H1 (cell line): Measurements from ENCODE around the gene COLEC12. TPM values are rescaled to one million over a fixed set of nuclear protein-coding genes. Genes with fewer than 3 reads are reported as not detected.

ENCODE experiments used
- CTCF ChIA-PET: fragments of 300-600 bp; sonication (Branson Sonifier 250); formaldehyde crosslinking; loops from one replicate; lab custom pipeline; 2021; ENCODE audit not compliant: partially characterized antibody; lab: Charles Lee
- POLR2A ChIA-PET: fragments of 300-600 bp; sonication (Branson Sonifier 250); formaldehyde crosslinking; loops from one replicate; lab custom pipeline; 2021; ENCODE audit warnings: inconsistent platforms; ENCODE audit not compliant: partially characterized antibody; lab: Charles Lee
- DNase-seq, 2 experiments: peaks; one replicate each; pipeline versions ENCODE4 v3.0.0 to v3.0.0-alpha.2; 2010 to 2022; ENCODE audit warnings: low spot score in 2 of 2, low read depth in 1 of 2, mixed read lengths in 1 of 2
- FAIRE-seq: peaks from 2 replicates; lab custom pipeline; 2011; peaks lifted over from hg19 to GRCh38; lab: Jason Lieb, UNC
- H2AFZ ChIP-seq: 2 replicates; pipeline ENCODE4 v1.8.1; 2012; ENCODE audit warnings: low read length, inconsistent platforms
- H2AK5ac ChIP-seq: 2 replicates; pipeline ENCODE4 v1.6.1; 2013; ENCODE audit warnings: low read depth, low read length
- H2BK120ac ChIP-seq: replicated peaks from 2 replicates; pipeline ENCODE3; 2013; ENCODE audit warnings: low read depth, low read length, inconsistent platforms
- H2BK12ac ChIP-seq: 2 replicates; pipeline ENCODE4 v1.6.1; 2013; ENCODE audit warnings: low read depth, low read length
- H2BK15ac ChIP-seq: 2 replicates; pipeline ENCODE4 v1.6.1; 2013; ENCODE audit warnings: low read length
- H2BK20ac ChIP-seq: 2 replicates; pipeline ENCODE4 v1.6.1; 2013; ENCODE audit warnings: low read length
- H2BK5ac ChIP-seq: 2 replicates; pipeline ENCODE4 v1.6.1; 2013; ENCODE audit warnings: low read depth, low read length
- H3K14ac ChIP-seq: 2 replicates; pipeline ENCODE4 v1.6.1; 2013; ENCODE audit warnings: inconsistent platforms; ENCODE audit not compliant: insufficient read length
- H3K18ac ChIP-seq: 2 replicates; pipeline ENCODE4 v1.6.1; 2013; ENCODE audit warnings: low read length; ENCODE audit errors: extremely low read depth
- H3K23ac ChIP-seq: 2 replicates; pipeline ENCODE4 v1.6.1; 2013; ENCODE audit warnings: inconsistent platforms; ENCODE audit not compliant: insufficient read length
- H3K23me2 ChIP-seq: 2 replicates; pipeline ENCODE4 v1.6.1; 2013; ENCODE audit warnings: low read depth, low read length
- H3K27ac ChIP-seq: 2 replicates; pipeline ENCODE4 v1.6.1; 2011; ENCODE audit warnings: low read depth, low read length, inconsistent platforms
- H3K27me3 ChIP-seq, 4 experiments: replicated peaks in 1 of 4; 1 replicate in 1 of 4; 2 replicates in 3 of 4; pipeline versions ENCODE4 v1.6.1 to v1.8.1; 2011 to 2013; ENCODE audit warnings: low read length in 3 of 4, mild to moderate bottlenecking in 3 of 4, inconsistent platforms in 2 of 4, mixed read lengths in 2 of 4, moderate library complexity in 1 of 4; ENCODE audit not compliant: control insufficient read depth in 3 of 4, insufficient read depth in 3 of 4; ENCODE audit errors: extremely low read depth in 1 of 4
- H3K36me3 ChIP-seq, 4 experiments: 2 replicates each; pipeline versions ENCODE4 v1.6.1 to v1.8.1; 2011 to 2013; ENCODE audit warnings: mild to moderate bottlenecking in 4 of 4, low read length in 3 of 4, moderate library complexity in 2 of 4, control low read depth in 1 of 4, inconsistent platforms in 1 of 4; ENCODE audit not compliant: insufficient read depth in 4 of 4, control insufficient read depth in 2 of 4
- H3K4ac ChIP-seq: replicated peaks from 2 replicates; pipeline ENCODE3; 2013; ENCODE audit warnings: low read length, low read depth, mixed read lengths, inconsistent platforms; ENCODE audit not compliant: insufficient read length
- H3K4me1 ChIP-seq, 4 experiments: replicated peaks in 1 of 4; 1 replicate in 1 of 4; 2 replicates in 3 of 4; pipeline versions ENCODE4 v1.6.1 to v1.8.1; 2011 to 2013; ENCODE audit warnings: low read length in 3 of 4, inconsistent platforms in 2 of 4, mixed read lengths in 1 of 4; ENCODE audit not compliant: insufficient read depth in 4 of 4, control insufficient read depth in 3 of 4
- H3K4me2 ChIP-seq, 2 experiments: 2 replicates each; pipeline versions ENCODE4 v1.6.1 to v1.8.1; 2011 to 2013; ENCODE audit warnings: low read depth in 2 of 2, low read length in 2 of 2, control low read depth in 1 of 2, inconsistent platforms in 1 of 2, mild to moderate bottlenecking in 1 of 2; ENCODE audit not compliant: insufficient read depth in 1 of 2
- H3K4me3 ChIP-seq, 4 experiments: fragments of 200-600, 300-600 bp in 1 of 4; sonication (generic), shearing (Covaris generic), sonication (Bioruptor Twin) in 1 of 4; 2 replicates each; pipeline versions ENCODE4 v1.5.1 to v1.8.1; 2011 to 2016; ENCODE audit warnings: low read length in 4 of 4, low read depth in 3 of 4, control low read depth in 2 of 4, inconsistent platforms in 2 of 4, mild to moderate bottlenecking in 2 of 4, mixed read lengths in 1 of 4, moderate library complexity in 1 of 4; ENCODE audit not compliant: insufficient read depth in 2 of 4; ENCODE audit errors: extremely low read depth in 1 of 4
- H3K56ac ChIP-seq: replicated peaks from 2 replicates; pipeline ENCODE3; 2013; ENCODE audit warnings: low read depth, mild to moderate bottlenecking, mixed read lengths, low read length, inconsistent platforms; ENCODE audit not compliant: insufficient read length
- H3K79me1 ChIP-seq: 2 replicates; pipeline ENCODE4 v1.6.1; 2013; ENCODE audit warnings: low read depth, low read length, control low read depth
- H3K79me2 ChIP-seq, 2 experiments: 2 replicates each; pipeline versions ENCODE4 v1.6.1 to v1.8.1; 2012 to 2013; ENCODE audit warnings: low read length in 2 of 2, mild to moderate bottlenecking in 2 of 2, inconsistent platforms in 1 of 2; ENCODE audit not compliant: insufficient read depth in 2 of 2, control insufficient read depth in 1 of 2
- H3K9ac ChIP-seq, 4 experiments: replicated peaks in 1 of 4; 1 replicate in 1 of 4; 2 replicates in 3 of 4; pipeline versions ENCODE4 v1.6.1 to v1.8.1; 2011 to 2013; ENCODE audit warnings: low read depth in 3 of 4, low read length in 3 of 4, control low read depth in 2 of 4, mild to moderate bottlenecking in 2 of 4, moderate library complexity in 2 of 4, inconsistent platforms in 1 of 4; ENCODE audit errors: extremely low read depth in 1 of 4
- H3K9me3 ChIP-seq, 2 experiments: 2 replicates each; pipeline versions ENCODE4 v1.6.1 to v1.8.1; 2012 to 2013; ENCODE audit warnings: mild to moderate bottlenecking in 2 of 2, moderate library complexity in 2 of 2, control low read depth in 1 of 2, inconsistent platforms in 1 of 2, low read depth in 1 of 2, low read length in 1 of 2, mixed read lengths in 1 of 2; ENCODE audit not compliant: insufficient read depth in 2 of 2
- H4K20me1 ChIP-seq, 2 experiments: replicated peaks in 1 of 2; 2 replicates each; pipeline versions ENCODE3 to v1.8.1; 2011 to 2013; ENCODE audit warnings: inconsistent platforms in 2 of 2, low read length in 2 of 2, mild to moderate bottlenecking in 1 of 2; ENCODE audit not compliant: insufficient read depth in 2 of 2, control insufficient read depth in 1 of 2
- H4K5ac ChIP-seq: 2 replicates; pipeline ENCODE4 v1.6.1; 2013; ENCODE audit warnings: low read length, low read depth, mixed read lengths, inconsistent platforms; ENCODE audit not compliant: insufficient read length
- H4K8ac ChIP-seq: 2 replicates; pipeline ENCODE4 v1.8.0; 2013; ENCODE audit warnings: mild to moderate bottlenecking, moderate library complexity, low read length, inconsistent platforms; ENCODE audit not compliant: insufficient read depth; ENCODE audit errors: extremely low read depth
- H4K91ac ChIP-seq: replicated peaks from 2 replicates; pipeline ENCODE3; 2013; ENCODE audit warnings: low read length, mixed read lengths, inconsistent platforms; ENCODE audit not compliant: insufficient read length
- GTF2F1 ChIP-seq: IDR thresholded peaks from 2 replicates; pipeline ENCODE4 v1.6.1; 2012; ENCODE audit warnings: low read depth, low read length, improper control_type of control experiment, borderline replicate concordance
- WGBS, 2 experiments: shearing (Covaris generic) in 1 of 2; methylation state at CpG; one replicate each; pipeline versions ENCODE4 v1.1.6 to v1.1.7; 2013 to 2015; ENCODE audit warnings: low lambda C conversion rate in 2 of 2, mixed read lengths in 2 of 2, inconsistent platforms in 1 of 2, low coverage in 1 of 2, missing lambda C conversion rate in 1 of 2; ENCODE audit not compliant: insufficient replicate concordance in 2 of 2, insufficient coverage in 1 of 2, insufficient read length in 1 of 2; ENCODE audit errors: extremely low coverage in 1 of 2, missing lambda C conversion rate in 1 of 2; 5-methylcytosine and 5-hydroxymethylcytosine counted together
- polyA plus RNA-seq, 7 experiments: library from polyadenylated mRNA; depleted of rRNA in 3 of 7; stranded (reverse) in 5 of 7; unstranded in 2 of 7; fragments of >200 nt in 5 of 7; fragments of 200-250 nt in 2 of 7; gene quantifications; 1 replicate in 5 of 7; 2 replicates in 1 of 7; 4 replicates in 1 of 7; pipeline versions ENCODE4 v1.2.1 to v1.2.3, GENCODE V29; 2011 to 2013; ENCODE audit warnings: missing spikeins in 2 of 7, mixed read lengths in 2 of 7
- total RNA-seq: library from RNA; stranded (reverse); fragmentation: NEBNext Ultra II Directional; extraction: Animal tissue kit (Norgen Biotek cat#: 25700); gene quantifications from 2 replicates; pipeline ENCODE4 v1.2.1, GENCODE V29; 2021
- TF ChIP-seq, protein P1 (sequence below), 3 experiments: IDR thresholded peaks; 1 replicate in 2 of 3; 2 replicates in 1 of 3; pipeline versions ENCODE4 v1.5.1 to v1.6.1; 2011; ENCODE audit warnings: low read length in 3 of 3, mild to moderate bottlenecking in 3 of 3, inconsistent platforms in 2 of 3, low read depth in 1 of 3, moderate library complexity in 1 of 3; ENCODE audit not compliant: insufficient read depth in 1 of 3; ENCODE audit errors: control extremely low read depth in 1 of 3

Gene COLEC12
- total and polyA plus RNA-seq, 2 of the 8 experiments (the other 6 are each of a cell fraction or from before 2014, with no cell fraction given): 0.44 to 2.3 TPM

- Histone ChIP-seq H4K8ac (no peak overlapping the region), H3K27ac (no peak overlapping the region), H3K9me3 (no peaks in the 10 kb centered on the region; a peak in 1 of 4 replicates), H3K4me1 (peaks cover 0 to 2% (median 0%) of the 10 kb centered on the region in 4 experiments; a peak in 1 of 7 replicates), H3K14ac (no peak overlapping the region), H2BK120ac (no peak overlapping the region), H2AFZ (no peak overlapping the region), H3K18ac (no peak overlapping the region), H3K23ac (no peak overlapping the region), H3K23me2 (no peaks in the 10 kb centered on the region), H3K27me3 (no peaks in the 10 kb centered on the region), H4K5ac (no peak overlapping the region), H3K79me2 (no peaks in the 10 kb centered on the region), H3K56ac (peak overlapping the region; percentile 30), H2AK5ac (no peak overlapping the region), H3K9ac (no peak overlapping the region), H4K20me1 (no peaks in the 10 kb centered on the region), H2BK15ac (no peak overlapping the region), H3K36me3 (no peaks in the 10 kb centered on the region), H3K79me1 (no peaks in the 10 kb centered on the region), H2BK12ac (no peak overlapping the region), H3K4me3 (no peak overlapping the region), H3K4me2 (no peak overlapping the region), H2BK20ac (no peak overlapping the region), H2BK5ac (no peak overlapping the region), H4K91ac (no peak overlapping the region), H3K4ac (no peak overlapping the region)
- WGBS, 2 experiments: 83% methylated on average over 3 of the region's 3 CpGs; no CpG with 5 or more reads in 1 of the 2 experiments
- TF ChIP-seq, protein P1, sequence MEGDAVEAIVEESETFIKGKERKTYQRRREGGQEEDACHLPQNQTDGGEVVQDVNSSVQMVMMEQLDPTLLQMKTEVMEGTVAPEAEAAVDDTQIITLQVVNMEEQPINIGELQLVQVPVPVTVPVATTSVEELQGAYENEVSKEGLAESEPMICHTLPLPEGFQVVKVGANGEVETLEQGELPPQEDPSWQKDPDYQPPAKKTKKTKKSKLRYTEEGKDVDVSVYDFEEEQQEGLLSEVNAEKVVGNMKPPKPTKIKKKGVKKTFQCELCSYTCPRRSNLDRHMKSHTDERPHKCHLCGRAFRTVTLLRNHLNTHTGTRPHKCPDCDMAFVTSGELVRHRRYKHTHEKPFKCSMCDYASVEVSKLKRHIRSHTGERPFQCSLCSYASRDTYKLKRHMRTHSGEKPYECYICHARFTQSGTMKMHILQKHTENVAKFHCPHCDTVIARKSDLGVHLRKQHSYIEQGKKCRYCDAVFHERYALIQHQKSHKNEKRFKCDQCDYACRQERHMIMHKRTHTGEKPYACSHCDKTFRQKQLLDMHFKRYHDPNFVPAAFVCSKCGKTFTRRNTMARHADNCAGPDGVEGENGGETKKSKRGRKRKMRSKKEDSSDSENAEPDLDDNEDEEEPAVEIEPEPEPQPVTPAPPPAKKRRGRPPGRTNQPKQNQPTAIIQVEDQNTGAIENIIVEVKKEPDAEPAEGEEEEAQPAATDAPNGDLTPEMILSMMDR (IDR thresholded peaks at IDR 0.05; ENCODE audit: control extremely low read depth in 1 of 3, insufficient read depth in 1 of 3, low read depth in 1 of 3, low read length in 3 of 3): peak in 1 of 3 experiments; percentile 37; a peak in 1 of 4 replicates
- TF ChIP-seq GTF2F1: no peak
- FAIRE-seq (no peak), DNase-seq (no peak)
- CTCF ChIA-PET: interaction anchor here (1.1 to 2.0 kb wide), 11 partner anchors 9 to 326 kb away, joined by 3 to 6 read pairs (median 4); no protein-coding TSS in a partner anchor
- POLR2A ChIA-PET: no interaction called here
These were observed 208.2 kb downstream of the COLEC12 start for GRCh38 chr18:292271-292670.
